Measurements from ENCODE around the gene TNS3.

DNA sequence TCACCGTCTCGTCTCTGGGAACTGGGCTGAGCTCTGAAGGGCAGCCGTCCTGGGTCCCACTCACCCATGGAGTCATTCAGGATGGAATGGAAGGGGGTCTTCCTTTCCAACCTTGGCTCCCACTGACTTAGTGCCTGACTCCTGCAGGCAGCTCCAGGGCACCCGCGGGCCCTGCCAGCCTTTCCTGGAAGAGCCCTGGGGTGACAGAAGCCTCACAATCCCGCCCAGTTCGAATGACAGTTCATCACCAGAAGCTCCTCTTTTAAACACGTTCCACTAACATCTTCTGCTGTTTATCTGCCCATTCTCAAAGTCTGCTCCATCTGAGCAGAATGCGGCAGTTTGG is 110.6 kb downstream of the TNS3 start:
- TF ChIP-seq, protein P1, sequence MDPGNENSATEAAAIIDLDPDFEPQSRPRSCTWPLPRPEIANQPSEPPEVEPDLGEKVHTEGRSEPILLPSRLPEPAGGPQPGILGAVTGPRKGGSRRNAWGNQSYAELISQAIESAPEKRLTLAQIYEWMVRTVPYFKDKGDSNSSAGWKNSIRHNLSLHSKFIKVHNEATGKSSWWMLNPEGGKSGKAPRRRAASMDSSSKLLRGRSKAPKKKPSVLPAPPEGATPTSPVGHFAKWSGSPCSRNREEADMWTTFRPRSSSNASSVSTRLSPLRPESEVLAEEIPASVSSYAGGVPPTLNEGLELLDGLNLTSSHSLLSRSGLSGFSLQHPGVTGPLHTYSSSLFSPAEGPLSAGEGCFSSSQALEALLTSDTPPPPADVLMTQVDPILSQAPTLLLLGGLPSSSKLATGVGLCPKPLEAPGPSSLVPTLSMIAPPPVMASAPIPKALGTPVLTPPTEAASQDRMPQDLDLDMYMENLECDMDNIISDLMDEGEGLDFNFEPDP (CRISPR knock-in tag; IDR thresholded peaks at IDR 0.05): no peak
- no peak for TF ChIP-seq ZNF431 (CRISPR knock-in tag; IDR thresholded peaks at IDR 0.05)
- TF ChIP-seq SIN3A (IDR thresholded peaks at IDR 0.05; ENCODE audit: borderline replicate concordance in 2 of 2, control insufficient read depth in 1 of 2, low read depth in 2 of 2, low read length in 2 of 2): no peak
- no peak for TF ChIP-seq MTF1 (CRISPR knock-in tag; IDR thresholded peaks at IDR 0.05; ENCODE audit: borderline replicate concordance)
- no peak for TF ChIP-seq TAF1 (IDR thresholded peaks at IDR 0.05; ENCODE audit: control insufficient read depth, extremely low read depth, insufficient read depth, low read length, severe bottlenecking)
- TF ChIP-seq NFE2L1 (tag; IDR thresholded peaks at IDR 0.05; ENCODE audit: borderline replicate concordance, low read depth): no peak
- TF ChIP-seq ZNF3 (CRISPR knock-in tag; IDR thresholded peaks at IDR 0.05): no peak
- no peak for TF ChIP-seq POLR2AphosphoS5 (IDR thresholded peaks at IDR 0.05; ENCODE audit: control insufficient read depth, insufficient read depth, low read depth, low read length)
